HEK293T (cell line): Measurements from ENCODE around the gene SLC39A7.

Experiments used
- ARNT ChIP-seq: fragments of 450-650 bp; IDR thresholded peaks from 2 replicates; pipeline ENCODE4 v1.6.1; 2017; ENCODE audit warnings: mild to moderate bottlenecking
- BHLHE40 ChIP-seq: fragments of 450-650 bp; IDR thresholded peaks from 2 replicates; pipeline ENCODE4 v1.6.1; 2016; ENCODE audit warnings: mild to moderate bottlenecking, moderate library complexity, borderline replicate concordance
- CTBP1 ChIP-seq: fragments of 450-650 bp; IDR thresholded peaks from 2 replicates; pipeline ENCODE4 v1.6.1; 2016; ENCODE audit warnings: borderline replicate concordance
- ELF4 ChIP-seq: fragments of 450-650 bp; IDR thresholded peaks from 2 replicates; pipeline ENCODE4 v1.6.1; 2017; ENCODE audit warnings: antibody characterized with exemption
- FOXM1 ChIP-seq: fragments of 450-650 bp; IDR thresholded peaks from 2 replicates; pipeline ENCODE4 v1.6.1; 2017; ENCODE audit warnings: mild to moderate bottlenecking, borderline replicate concordance
- PKNOX1 ChIP-seq: fragments of 450-650 bp; IDR thresholded peaks from 2 replicates; pipeline ENCODE4 v1.6.1; 2016
- SP1 ChIP-seq: fragments of 450-650 bp; IDR thresholded peaks from 2 replicates; pipeline ENCODE4 v1.6.1; 2017
- TARDBP ChIP-seq: fragments of 450-650 bp; IDR thresholded peaks from 2 replicates; pipeline ENCODE4 v1.6.1; 2016
- ZNF384 ChIP-seq: fragments of 450-650 bp; IDR thresholded peaks from 2 replicates; pipeline ENCODE4 v1.6.1; 2016

- TF ChIP-seq FOXM1 (no peak), SP1 (no peak), ELF4 (no peak), ZNF384 (no peak), PKNOX1 (no peak), TARDBP (no peak), BHLHE40 (no peak), ARNT (no peak), CTBP1 (no peak)
Observed at GRCh38 chr6:33252759-33253158, 52.1 kb downstream of the SLC39A7 start.
